Transverse colon (tissue), 4 donors: Measurements from ENCODE around the gene CIB1.

ENCODE experiments used
- CTCF ChIP-seq, 5 experiments: fragments of 200-600 bp in 3 of 5; fragments of 450-650 bp in 2 of 5; sonication (generic) in 3 of 5; IDR thresholded peaks; 1 replicate in 2 of 5; 2 replicates in 3 of 5; pipeline ENCODE4 v1.5.1; 2016 to 2017; ENCODE audit warnings: antibody characterized with exemption in 5 of 5, inconsistent platforms in 3 of 5, mild to moderate bottlenecking in 2 of 5, moderate library complexity in 1 of 5
- EP300 ChIP-seq: sonication (generic); formaldehyde crosslinking; IDR thresholded peaks from one replicate; pipeline ENCODE4 v1.6.1; 2017; ENCODE audit warnings: antibody characterized with exemption, low read depth
- POLR2AphosphoS5 ChIP-seq, 3 donors: sonication (generic); formaldehyde crosslinking; IDR thresholded peaks; one replicate each; pipeline ENCODE4 v1.6.1; 2016; ENCODE audit warnings: antibody characterized with exemption in 3 of 3

- no peak for TF ChIP-seq POLR2AphosphoS5 (IDR thresholded peaks at IDR 0.05)
- TF ChIP-seq EP300: no peak
- no peak for TF ChIP-seq CTCF (IDR thresholded peaks at IDR 0.05)
Observed at GRCh38 chr15:90271459-90272166, 37.9 kb upstream of the CIB1 start.
